GM21515 (cell line): Measurements from ENCODE around the gene THSD7B.

Experiments
- ATAC-seq: cut with Tn5 transposase; IDR thresholded peaks from one replicate; pipeline ENCODE4 v1.9.1; 2021; ENCODE audit not compliant: unreplicated experiment

Gene THSD7B

DNA sequence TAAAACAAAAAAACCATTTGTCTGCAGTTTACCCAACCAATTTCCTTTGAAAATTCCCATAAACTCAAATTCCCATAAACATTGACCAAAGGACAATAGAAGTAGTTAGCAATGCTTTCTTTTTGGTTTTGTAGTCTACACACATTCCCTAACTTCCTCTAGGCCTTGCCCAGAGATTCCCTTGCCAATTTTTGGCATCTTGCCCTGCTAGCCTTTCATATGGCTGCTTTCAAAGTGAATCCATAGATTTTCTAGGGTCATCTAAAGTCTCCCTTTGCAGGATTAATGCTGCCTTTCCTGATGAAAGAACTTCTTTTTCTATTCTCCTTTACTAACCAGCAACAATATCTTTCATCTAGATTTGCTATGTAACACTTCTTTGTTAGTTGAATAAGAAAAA lies 33.4 kb downstream of the THSD7B start:
- ATAC-seq: no peak

DNA sequence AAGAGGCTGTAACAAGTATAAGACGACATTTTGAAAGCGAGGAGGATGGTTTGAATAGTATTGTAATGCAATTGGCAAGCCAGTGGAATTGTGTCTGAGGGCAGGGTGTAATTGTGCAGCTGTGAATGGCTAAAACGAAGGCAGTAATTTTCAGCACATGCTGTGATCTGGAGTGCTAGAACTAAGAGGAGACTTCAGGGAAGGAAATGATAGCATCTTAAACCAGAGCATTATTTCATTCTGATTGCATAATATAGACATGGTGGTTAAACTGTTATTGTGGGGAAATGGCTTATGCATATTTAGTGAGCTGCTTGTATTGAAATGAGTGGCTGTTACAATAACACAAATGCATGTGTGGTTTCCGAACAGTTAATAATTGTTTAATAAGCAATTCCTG lies 36.3 kb downstream of the THSD7B start:
- no peak for ATAC-seq

DNA sequence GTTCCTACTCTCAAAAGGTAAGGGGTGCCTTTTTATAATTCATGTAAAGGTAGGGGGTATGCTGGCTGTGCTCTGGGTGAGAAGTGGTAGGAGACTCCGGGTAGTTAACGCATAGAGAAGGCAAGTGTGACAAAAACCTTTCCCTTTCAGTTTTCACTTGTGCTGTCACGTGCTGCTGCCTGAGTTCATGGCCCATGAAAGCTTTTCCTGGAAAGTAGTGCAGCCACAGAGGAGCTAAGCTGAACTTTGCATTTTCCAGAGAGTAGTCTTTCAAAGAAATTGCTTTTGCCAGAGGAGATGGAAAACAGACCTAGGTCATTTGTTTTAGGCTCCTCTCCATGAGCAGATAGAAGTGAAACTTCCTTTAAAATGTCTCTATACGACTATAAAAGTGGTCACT lies 44.7 kb downstream of the THSD7B start:
- ATAC-seq: no peak

- no peak for ATAC-seq
Measured at GRCh38 chr2:136818839-136819238, 53.5 kb downstream of the THSD7B start.

GRCh38 chr2:136823291-136823690 lies 57.9 kb downstream of the THSD7B start:
- ATAC-seq: no peak

DNA sequence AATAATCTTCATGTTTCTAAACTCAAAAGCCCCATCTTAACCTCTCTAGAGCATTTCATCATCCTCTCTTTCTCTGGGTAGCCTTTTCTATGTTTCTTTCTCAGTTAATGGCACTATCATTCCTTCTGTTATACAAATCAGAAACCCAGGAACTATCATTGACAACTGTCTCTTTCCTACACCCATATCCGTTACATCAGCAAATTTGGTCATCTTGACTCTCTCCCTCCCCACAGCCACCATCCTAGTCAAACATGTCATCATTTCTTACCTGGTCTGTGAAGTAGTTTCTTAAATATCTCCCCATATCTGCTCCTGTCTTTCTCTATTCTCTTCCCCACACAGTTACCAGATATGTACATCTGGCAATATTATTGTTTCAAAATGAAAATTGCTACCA lies 62.8 kb downstream of the THSD7B start:
- ATAC-seq: no peak

- no peak for ATAC-seq
Measured at GRCh38 chr2:136828774-136829173, 63.4 kb downstream of the THSD7B start.

DNA sequence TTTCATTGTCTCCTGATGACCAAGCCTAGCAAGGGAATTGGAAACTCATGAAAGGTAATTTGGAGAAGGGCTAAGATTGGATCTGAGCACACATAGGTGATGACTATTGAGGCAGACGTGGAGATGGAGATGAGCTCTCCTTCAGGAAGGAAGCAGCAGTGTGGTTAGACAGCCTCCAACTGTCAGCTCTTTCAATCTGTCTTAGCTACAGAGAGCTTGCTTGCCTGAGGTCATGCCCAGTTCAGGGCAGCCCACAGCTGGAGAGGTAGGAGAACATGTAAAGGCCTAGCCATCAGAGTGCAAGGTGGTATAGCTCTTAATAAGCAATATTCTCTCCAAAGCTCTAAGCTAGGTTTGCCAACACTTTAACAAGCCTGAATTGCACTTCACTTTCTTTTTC lies 79.2 kb downstream of the THSD7B start:
- no peak for ATAC-seq

- ATAC-seq: no peak
Measured at GRCh38 chr2:136858656-136859055, 93.3 kb downstream of the THSD7B start.

- ATAC-seq: no peak
Measured at GRCh38 chr2:136860443-136860958, 95.2 kb downstream of the THSD7B start.

GRCh38 chr2:136863468-136863867 lies 98.1 kb downstream of the THSD7B start:
- ATAC-seq: no peak

- ATAC-seq: no peak
Measured at GRCh38 chr2:136863874-136864273, 98.5 kb downstream of the THSD7B start.

GRCh38 chr2:136871424-136871823 lies 106.1 kb downstream of the THSD7B start:
- ATAC-seq: no peak

GRCh38 chr2:136874258-136874657 lies 108.9 kb downstream of the THSD7B start:
- ATAC-seq: no peak

DNA sequence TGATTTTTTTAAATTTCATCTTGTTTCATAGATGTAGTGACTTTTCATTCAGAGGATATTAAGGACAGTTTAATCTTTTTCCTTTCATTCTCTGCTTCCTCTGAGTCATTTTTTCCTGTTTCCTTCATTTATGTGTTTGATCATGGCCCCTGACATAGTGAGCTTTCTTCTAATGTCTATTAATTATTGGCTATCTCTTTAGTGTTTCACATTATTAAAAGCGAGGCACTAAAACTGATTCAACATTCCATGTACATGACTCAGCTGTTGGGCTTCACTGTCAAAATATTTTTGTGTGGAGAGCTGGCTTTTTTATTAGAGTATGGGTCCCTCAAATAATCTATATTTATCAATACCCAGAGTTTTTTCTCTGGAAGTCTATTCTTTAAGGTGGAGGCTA lies 125.8 kb downstream of the THSD7B start:
- no peak for ATAC-seq

DNA sequence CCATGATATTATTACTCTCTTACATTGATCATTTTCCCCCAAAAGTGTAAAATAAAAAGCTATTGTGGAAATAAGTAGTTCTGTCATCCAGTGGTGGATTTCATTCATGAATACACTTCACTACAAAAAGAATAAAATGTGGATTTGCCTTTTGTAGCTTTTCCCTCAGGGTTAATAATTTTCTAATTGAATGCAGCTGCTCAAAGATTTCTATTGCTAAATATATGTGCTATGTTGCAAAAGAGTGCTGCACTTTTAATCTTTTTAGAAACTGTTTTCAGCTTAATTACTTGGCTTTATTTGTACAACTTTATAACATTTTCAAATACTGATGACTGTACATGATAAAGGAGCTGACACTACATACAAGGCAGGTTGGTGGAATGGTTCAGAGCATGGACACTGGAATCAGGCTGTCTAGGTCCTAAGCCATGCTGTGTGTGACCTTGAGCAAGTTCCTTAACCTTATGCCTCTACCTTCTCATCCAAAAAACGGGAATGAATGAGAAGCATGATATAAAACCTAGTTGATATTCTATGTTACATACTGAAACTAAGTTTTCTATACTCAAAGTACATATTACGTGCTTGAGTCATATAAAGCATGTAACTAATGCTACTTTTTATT lies 128.8 kb downstream of the THSD7B start:
- ATAC-seq: no peak

GRCh38 chr2:136901732-136902131 lies 136.4 kb downstream of the THSD7B start:
- ATAC-seq: no peak

GRCh38 chr2:136905779-136906178 lies 140.4 kb downstream of the THSD7B start:
- ATAC-seq: no peak

DNA sequence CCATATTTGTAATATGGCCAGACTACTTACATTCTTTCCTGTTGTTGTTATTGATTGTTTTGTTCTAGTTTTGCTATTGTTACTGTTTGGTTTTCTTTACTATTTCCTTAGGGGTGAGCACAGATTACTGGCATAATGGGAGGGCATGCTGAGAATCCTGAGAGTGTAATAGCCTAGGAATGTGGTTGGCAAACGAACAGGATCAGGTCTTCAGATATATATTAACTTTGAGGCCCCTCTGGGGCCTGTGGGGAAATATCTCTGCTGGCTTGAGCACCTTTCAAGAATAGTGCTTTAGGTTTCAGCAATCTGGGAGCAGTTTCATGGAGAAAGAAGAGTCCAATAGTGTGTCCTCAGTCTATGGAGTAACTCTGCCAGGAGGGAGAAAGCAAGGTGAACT lies 144.4 kb downstream of the THSD7B start:
- no peak for ATAC-seq

DNA sequence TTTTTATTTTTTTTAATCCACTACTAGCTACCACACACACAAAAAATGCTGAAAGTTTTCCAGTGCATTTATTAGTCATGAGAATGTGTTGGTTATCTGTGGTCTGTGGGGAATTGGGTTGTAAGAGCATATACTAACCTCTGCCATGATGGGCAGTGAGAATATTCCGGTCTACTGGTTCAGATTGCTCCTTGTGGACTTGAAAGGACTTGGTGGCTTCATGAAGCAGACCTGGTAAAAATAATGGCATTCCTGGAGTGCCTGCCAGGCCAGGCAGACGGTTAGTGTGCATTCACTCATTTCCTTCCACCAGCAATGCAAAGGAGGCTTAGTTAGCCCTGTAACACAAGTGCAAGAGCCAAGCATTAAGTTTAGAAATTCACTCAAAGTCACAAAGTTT lies 150.8 kb downstream of the THSD7B start:
- no peak for ATAC-seq

- ATAC-seq: no peak
Measured at GRCh38 chr2:136917411-136917881, 152.1 kb downstream of the THSD7B start.

GRCh38 chr2:136919682-136920081 lies 154.3 kb downstream of the THSD7B start:
- ATAC-seq: no peak

DNA sequence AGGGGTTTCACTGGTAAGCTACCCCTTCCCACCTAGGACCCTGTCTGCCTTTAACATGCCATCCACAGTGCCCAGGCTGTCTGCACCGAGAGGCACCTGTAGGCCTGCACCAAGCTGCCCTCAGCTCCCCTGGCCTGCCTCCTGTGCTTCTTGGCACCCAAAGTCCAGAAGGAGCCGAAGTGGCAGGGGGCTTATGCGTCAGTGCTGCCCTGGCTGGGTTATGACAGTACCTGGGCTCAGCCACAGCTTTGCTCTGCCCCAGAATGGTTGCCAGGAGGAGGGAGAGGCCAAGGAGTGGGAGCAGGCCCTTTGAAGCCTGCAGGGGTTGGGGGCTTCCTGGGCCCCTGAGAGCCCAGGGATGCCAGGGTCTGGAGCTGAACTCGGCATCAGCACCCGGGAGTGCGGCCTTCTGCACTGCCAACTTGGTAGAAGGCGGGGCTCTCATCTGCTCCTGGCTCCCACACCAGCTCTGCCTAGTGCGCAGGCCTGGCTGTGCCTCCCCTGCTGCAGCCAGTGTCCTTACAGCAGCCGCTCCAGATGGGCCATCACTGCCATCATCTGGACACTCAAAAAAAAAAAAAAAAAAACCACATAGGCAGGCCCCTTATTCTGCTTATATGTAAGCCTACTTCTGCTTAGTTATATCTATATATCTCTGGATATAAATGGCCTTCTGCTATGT lies 155.4 kb downstream of the THSD7B start:
- ATAC-seq: no peak
